Karpas-422 (cell line): ENCODE measurements around the gene HK2. TPM values are rescaled to one million over a fixed set of nuclear protein-coding genes. Genes with fewer than 3 reads are reported as not detected.

Experiments used
- DNase-seq: peaks from one replicate; pipeline ENCODE4 v3.0.0-alpha.2; 2015
- H2AFZ ChIP-seq: fragments of 200-600 bp; sonication (generic); 2 replicates; pipeline ENCODE4 v1.6.1; 2014; ENCODE audit warnings: antibody characterized with exemption, low read length, mixed read lengths
- H3K27ac ChIP-seq: fragments of 200-600 bp; sonication (generic); 2 replicates; pipeline ENCODE4 v1.5.1; 2014; ENCODE audit warnings: mild to moderate bottlenecking, low read length, moderate library complexity
- H3K27me3 ChIP-seq: fragments of 200-600 bp; sonication (generic); 2 replicates; pipeline ENCODE4 v1.6.1; 2014; ENCODE audit warnings: low read length, mixed read lengths
- H3K36me3 ChIP-seq: fragments of 200-600 bp; sonication (generic); 2 replicates; pipeline ENCODE4 v1.6.1; 2014; ENCODE audit warnings: low read length, mixed read lengths; ENCODE audit not compliant: insufficient read depth
- H3K4me1 ChIP-seq: fragments of 200-600 bp; sonication (generic); 2 replicates; pipeline ENCODE4 v1.6.1; 2014; ENCODE audit warnings: mild to moderate bottlenecking, low read length, mixed read lengths
- H3K4me2 ChIP-seq: fragments of 200-600 bp; sonication (generic); 2 replicates; pipeline ENCODE4 v1.6.1; 2014; ENCODE audit warnings: low read length, low read depth, mild to moderate bottlenecking; ENCODE audit not compliant: poor library complexity, severe bottlenecking
- H3K4me3 ChIP-seq: fragments of 200-600 bp; sonication (generic); 2 replicates; pipeline ENCODE4 v1.5.1; 2014; ENCODE audit warnings: mild to moderate bottlenecking, antibody characterized with exemption, low read length, mixed read lengths
- H3K79me2 ChIP-seq: fragments of 200-600 bp; sonication (generic); 2 replicates; pipeline ENCODE4 v1.6.1; 2014; ENCODE audit warnings: mild to moderate bottlenecking, low read length, mixed read lengths
- H3K9ac ChIP-seq: fragments of 200-600 bp; sonication (generic); 2 replicates; pipeline ENCODE4 v1.6.0; 2014; ENCODE audit warnings: low read length
- H3K9me2 ChIP-seq: fragments of 200-600 bp; sonication (generic), shearing (Covaris generic); replicated peaks from 2 replicates; pipeline ENCODE4 v1.6.0; 2014; ENCODE audit warnings: mild to moderate bottlenecking, low read length, moderate library complexity; ENCODE audit not compliant: insufficient read depth
- H3K9me3 ChIP-seq: fragments of 300-700, 200-600 bp; sonication (generic); 2 replicates; pipeline ENCODE4 v1.6.1; 2014; ENCODE audit warnings: low read length, mixed read lengths
- H4K20me1 ChIP-seq: fragments of 200-600 bp; sonication (generic); 2 replicates; pipeline ENCODE4 v1.6.1; 2014; ENCODE audit warnings: mild to moderate bottlenecking, antibody characterized with exemption, low read length, low read depth; ENCODE audit not compliant: insufficient read depth
- total RNA-seq: library from RNA; depleted of rRNA; stranded (reverse); fragments of >200 nt; shearing (Covaris generic); gene quantifications from 2 replicates; pipeline ENCODE4 v1.2.3, GENCODE V29; 2014; ENCODE audit warnings: low replicate concordance

The HK2 gene
- total RNA-seq, 1 experiment from 2014 or later, result 80.7 TPM

DNA sequence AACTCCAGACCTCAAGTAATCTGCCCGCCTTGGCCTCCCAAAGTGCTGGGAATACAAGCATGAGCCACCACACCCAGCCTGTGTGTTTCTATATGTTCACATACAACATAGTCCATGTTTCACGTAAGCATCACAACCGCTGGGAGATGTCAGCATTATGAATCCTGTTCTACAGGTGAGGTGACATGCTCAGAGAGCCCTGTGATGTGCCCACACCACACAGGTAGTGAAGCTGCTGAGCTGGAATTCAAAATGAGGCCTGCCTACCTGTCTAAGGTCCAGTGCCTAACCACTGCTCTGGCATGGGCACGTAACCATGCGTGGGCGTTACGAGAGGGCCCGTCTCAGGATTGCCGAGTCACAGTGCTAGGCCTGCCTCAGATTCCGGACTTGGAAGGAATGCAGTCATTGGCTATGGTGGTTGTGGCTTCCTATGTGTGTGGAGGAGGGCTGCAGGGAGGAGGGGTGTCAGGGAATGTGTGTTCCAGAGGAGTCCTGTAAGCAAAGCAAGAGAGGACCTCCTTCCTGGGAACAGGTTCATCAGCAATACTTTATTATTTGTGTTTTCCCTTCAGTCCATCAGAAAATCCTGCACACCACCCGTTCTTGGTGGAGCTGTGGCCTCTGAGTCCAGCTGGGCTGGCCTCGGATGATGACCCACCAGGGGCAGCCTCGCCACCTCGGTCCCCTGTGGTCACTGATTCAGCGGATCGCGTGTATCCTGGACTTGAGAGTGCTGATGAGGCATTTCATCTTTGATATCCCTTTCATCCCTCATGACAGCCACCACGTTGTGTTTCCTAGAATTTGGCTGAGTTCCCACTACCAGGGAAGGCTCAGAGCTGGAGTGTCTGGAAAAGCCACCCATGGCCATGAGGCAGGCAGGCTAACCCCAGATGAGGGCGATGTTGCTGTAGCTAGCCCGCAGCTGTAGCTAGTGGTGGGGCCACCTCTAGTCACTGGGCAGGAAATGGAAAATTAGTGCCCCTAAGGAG lies 31.1 kb downstream of the HK2 start:
- Histone ChIP-seq H3K27ac (no peak overlapping the region; the same call in 1 of the 2 replicates), H3K36me3 (peaks cover 64% of the 10 kb centered on the region), H3K9me2 (no peaks in the 10 kb centered on the region), H3K79me2 (peaks cover 100% of the 10 kb centered on the region), H3K4me1 (peaks cover 69% of the 10 kb centered on the region), H3K4me3 (no peak overlapping the region), H3K27me3 (no peaks in the 10 kb centered on the region), H2AFZ (no peak overlapping the region), H3K9me3 (no peaks in the 10 kb centered on the region), H4K20me1 (peaks cover 83% of the 10 kb centered on the region), H3K4me2 (peak overlapping the region; percentile 52), H3K9ac (no peak overlapping the region; the same call in 1 of the 2 replicates)
- DNase-seq, result no peak

DNA sequence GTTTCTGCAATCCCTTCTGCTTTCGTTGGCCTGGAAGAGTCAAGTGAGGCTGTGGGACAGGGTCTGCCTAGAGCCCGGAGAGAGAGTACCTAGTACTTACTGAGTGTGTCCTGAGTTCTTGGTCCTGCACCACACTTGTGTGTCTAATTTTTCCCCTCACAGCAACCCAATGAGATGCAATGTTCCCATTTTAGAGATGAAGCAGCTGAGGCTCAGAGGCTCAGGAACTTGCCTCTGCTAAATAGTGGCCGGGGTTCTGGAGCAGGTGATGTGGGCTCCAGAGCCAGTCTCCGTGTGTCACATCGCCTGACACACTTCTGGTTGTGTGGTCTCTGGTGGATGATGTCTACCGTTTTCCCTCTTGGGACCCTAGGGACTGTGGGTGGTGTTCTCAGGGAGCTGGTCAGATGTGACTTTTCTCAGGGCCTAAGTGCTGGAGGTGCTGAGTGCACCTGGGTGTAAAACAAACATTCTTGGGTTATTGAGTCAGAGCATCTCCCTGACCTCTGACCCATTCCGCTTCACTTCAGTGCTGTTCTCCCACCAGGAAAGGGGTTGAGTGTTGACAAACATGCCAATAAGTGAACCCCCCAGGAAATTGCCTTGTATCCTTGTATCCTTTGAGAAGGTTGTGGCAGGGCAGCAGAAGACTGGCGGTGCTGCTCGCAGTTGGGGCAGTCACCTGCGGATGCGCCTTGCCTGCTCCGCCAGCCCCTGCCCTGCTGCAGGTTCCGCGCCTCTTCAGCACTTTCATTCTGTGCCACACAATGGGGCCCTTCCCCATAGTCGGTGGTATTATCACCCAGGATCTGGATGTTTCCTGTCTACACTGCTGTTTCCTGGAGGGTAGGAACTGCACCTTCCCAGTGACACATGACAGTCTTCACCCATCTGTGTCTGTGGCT lies 32.1 kb downstream of the HK2 start:
- Histone ChIP-seq H3K4me2 (peak overlapping the region; percentile 52), H3K9ac (peak overlapping the region; percentile 33; the same call in 1 of the 2 replicates), H3K79me2 (peaks cover 100% of the 10 kb centered on the region)

DNA sequence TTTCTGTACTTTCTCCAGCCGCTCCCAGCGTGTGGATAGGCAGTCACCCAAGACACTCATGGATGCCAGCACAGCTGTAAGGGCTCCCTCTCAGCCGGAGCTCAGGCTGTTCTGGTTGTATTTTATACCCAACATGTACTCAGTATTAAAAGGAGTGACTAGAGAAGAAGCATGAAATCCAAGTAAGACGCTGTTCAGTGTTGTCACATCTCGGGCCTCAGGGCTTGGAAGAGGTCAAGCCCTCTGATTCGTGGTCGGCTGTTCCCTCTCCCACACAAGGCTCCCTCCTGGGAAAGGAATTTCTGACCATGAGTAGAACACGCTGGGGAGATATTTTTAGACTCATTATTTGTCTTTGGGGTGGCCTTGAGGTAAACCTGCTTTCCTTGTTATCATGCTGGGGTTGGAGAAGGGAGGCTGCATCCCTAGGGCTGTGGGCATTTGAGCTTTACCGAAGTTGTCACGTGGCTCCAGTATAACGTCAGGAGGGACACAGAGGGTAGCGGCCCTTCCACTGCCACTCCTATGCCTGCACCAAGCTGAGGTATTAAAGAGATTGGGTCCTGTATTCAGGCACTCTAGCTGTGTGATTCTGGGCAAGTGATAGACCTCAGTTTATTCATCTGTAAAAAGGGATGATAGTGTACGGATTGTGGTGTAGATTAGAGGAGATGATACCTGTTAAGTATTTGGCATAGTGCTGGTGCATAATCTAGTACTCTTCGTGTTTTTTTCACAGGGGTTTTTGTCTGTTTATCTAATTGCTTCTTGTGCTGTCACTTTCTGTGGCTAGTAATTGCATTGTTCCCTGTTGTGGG lies 34.1 kb downstream of the HK2 start:
- Histone ChIP-seq H3K4me3 (no peak overlapping the region), H3K9ac (no peak overlapping the region), H3K9me3 (no peaks in the 10 kb centered on the region), H3K36me3 (peaks cover 78% of the 10 kb centered on the region), H3K27ac (no peak overlapping the region; the same call in 1 of the 2 replicates), H3K4me2 (no peak overlapping the region), H3K27me3 (no peaks in the 10 kb centered on the region), H3K79me2 (peaks cover 99% of the 10 kb centered on the region), H4K20me1 (peaks cover 89% of the 10 kb centered on the region), H3K4me1 (peaks cover 56% of the 10 kb centered on the region), H2AFZ (no peak overlapping the region), H3K9me2 (no peaks in the 10 kb centered on the region)
- no peak for DNase-seq

More for the DNA sequence above, 32.1 kb downstream of the HK2 start:
- H3K36me3 ChIP-seq, result peaks cover 67% of the 10 kb centered on the region
- H3K27ac ChIP-seq, result peak overlapping the region; percentile 73
- H3K4me1 ChIP-seq, result peaks cover 69% of the 10 kb centered on the region
- H3K9me3 ChIP-seq, result no peaks in the 10 kb centered on the region
- H2AFZ ChIP-seq, result no peak overlapping the region
- H3K4me3 ChIP-seq, result no peak overlapping the region
- H4K20me1 ChIP-seq, result peaks cover 81% of the 10 kb centered on the region
- no peaks in the 10 kb centered on the region for H3K27me3 ChIP-seq
- H3K9me2 ChIP-seq, result no peaks in the 10 kb centered on the region
- DNase-seq, result no peak

DNA sequence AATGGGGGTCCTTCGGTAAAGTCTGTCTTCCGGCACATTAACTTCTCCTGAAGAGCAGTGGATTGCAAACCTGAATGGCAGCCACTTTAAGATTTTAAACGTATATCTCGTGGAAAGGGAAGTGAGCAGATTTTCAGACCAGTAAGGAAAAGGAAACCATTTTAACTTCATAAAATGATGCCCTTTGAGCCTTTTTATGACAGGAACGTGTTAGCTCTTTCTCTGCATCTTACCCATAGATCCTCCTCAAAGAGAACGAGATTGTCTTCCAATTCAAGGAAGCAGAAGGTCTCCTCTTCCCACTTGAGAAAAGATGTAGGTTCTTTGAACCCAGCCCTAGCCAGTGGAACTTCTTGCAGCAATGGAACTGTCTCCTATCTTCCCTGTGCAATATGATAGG lies 35.6 kb downstream of the HK2 start:
- Histone ChIP-seq H3K9me3 (no peaks in the 10 kb centered on the region), H3K27ac (no peak overlapping the region), H3K4me2 (no peak overlapping the region), H3K79me2 (peaks cover 86% of the 10 kb centered on the region), H3K36me3 (peaks cover 77% of the 10 kb centered on the region), H3K4me1 (peaks cover 41% of the 10 kb centered on the region), H2AFZ (no peak overlapping the region), H3K9ac (no peak overlapping the region), H3K27me3 (no peaks in the 10 kb centered on the region), H3K9me2 (no peaks in the 10 kb centered on the region), H4K20me1 (peaks cover 78% of the 10 kb centered on the region), H3K4me3 (no peak overlapping the region)
- no peak for DNase-seq

DNA sequence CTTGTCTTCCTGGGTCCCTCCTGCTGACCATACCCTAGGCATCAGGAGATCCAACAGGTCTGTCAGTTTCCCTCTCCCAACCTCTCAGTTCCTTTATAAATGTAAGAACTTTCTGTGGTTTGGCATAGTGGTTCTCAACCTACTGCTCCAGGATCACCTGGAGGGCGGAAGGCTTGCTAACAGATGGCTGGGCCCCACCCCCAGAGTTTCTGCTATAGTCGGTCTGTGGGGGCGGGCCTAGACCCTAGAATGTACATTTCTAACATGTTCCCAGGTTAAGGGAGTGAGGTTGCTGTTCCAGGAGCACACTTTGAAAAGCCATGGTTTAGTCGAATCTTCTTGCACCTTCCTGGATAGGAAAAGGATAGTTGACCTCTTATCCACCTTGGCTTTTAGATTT lies 37.0 kb downstream of the HK2 start:
- H3K4me3 ChIP-seq, result no peak overlapping the region
- no peaks in the 10 kb centered on the region for H3K9me2 ChIP-seq
- no peaks in the 10 kb centered on the region for H3K9me3 ChIP-seq
- no peak overlapping the region for H3K27ac ChIP-seq
- peaks cover 71% of the 10 kb centered on the region for H3K36me3 ChIP-seq
- H4K20me1 ChIP-seq, result peaks cover 74% of the 10 kb centered on the region
- H3K27me3 ChIP-seq, result no peaks in the 10 kb centered on the region
- H2AFZ ChIP-seq, result no peak overlapping the region
- no peak for DNase-seq
- H3K4me2 ChIP-seq, result no peak overlapping the region
- no peak overlapping the region for H3K9ac ChIP-seq
- peaks cover 27% of the 10 kb centered on the region for H3K4me1 ChIP-seq
- H3K79me2 ChIP-seq, result peaks cover 72% of the 10 kb centered on the region

DNA sequence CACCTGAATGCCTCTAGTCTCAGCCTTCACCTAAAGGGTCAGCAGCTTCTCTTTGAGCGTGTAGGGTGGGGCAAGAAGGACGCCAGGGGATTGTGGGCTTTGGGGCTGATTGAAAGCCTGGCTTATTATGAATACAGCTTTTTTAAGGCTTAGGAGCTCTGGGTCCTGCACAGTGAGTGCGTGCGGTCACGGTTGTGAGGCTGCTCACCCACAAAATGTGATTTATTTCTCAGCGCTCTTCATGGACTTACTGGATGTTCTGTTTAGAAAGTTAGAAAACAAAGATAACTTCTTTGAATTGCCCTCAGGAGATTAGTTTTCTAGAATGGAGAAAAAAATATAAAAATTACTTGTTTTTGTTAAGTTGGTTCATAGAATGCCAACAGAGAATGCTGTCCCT lies 37.5 kb downstream of the HK2 start:
- H3K27ac ChIP-seq, result no peak overlapping the region
- no peak overlapping the region for H2AFZ ChIP-seq
- no peaks in the 10 kb centered on the region for H3K27me3 ChIP-seq
- peaks cover 67% of the 10 kb centered on the region for H3K79me2 ChIP-seq
- no peaks in the 10 kb centered on the region for H3K9me3 ChIP-seq
- H3K9ac ChIP-seq, result no peak overlapping the region
- no peak overlapping the region for H3K4me2 ChIP-seq
- peaks cover 22% of the 10 kb centered on the region for H3K4me1 ChIP-seq
- peaks cover 71% of the 10 kb centered on the region for H4K20me1 ChIP-seq
- H3K9me2 ChIP-seq, result no peaks in the 10 kb centered on the region
- H3K36me3 ChIP-seq, result peaks cover 67% of the 10 kb centered on the region
- H3K4me3 ChIP-seq, result no peak overlapping the region
- no peak for DNase-seq

DNA sequence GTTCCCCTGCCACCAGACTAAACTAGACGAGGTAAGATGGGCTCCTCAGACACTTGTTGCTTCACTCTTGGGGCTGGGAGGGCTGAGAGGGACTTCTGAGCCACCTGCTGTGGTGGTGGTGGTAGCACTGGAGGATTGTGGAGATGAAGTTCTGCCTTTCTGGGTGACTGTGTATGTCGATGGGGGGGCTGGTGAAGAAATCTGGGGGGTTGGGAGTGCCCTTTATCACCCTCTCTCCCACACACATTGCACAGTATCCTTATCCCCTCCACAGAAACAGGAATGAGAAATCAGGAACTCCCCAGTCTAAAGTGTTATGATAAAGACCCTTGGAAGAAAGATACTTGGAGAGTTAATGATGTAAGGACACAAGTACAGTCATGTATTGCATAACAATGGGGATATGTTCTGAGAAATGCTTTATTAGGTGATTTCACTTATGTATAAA lies 38.5 kb downstream of the HK2 start:
- Histone ChIP-seq H2AFZ (no peak overlapping the region), H3K9ac (no peak overlapping the region), H3K27me3 (no peaks in the 10 kb centered on the region), H3K9me3 (no peaks in the 10 kb centered on the region), H3K9me2 (no peaks in the 10 kb centered on the region), H3K79me2 (peaks cover 64% of the 10 kb centered on the region), H3K27ac (no peak overlapping the region), H4K20me1 (peaks cover 62% of the 10 kb centered on the region), H3K4me2 (no peak overlapping the region), H3K36me3 (peaks cover 68% of the 10 kb centered on the region), H3K4me1 (peaks cover 12% of the 10 kb centered on the region; the same call in 1 of the 2 replicates), H3K4me3 (no peak overlapping the region)
- DNase-seq, result no peak
